GM21576 (cell line): ENCODE measurements around the gene BMAL1.

ENCODE experiments used
- ATAC-seq: cut with Tn5 transposase; IDR thresholded peaks from one replicate; pipeline ENCODE4 v1.9.1; 2021; ENCODE audit warnings: mild to moderate bottlenecking, moderate library complexity; ENCODE audit not compliant: unreplicated experiment

BMAL1 gene

GRCh38 chr11:13338427-13339069, 61.0 kb downstream of the BMAL1 start:
- ATAC-seq, result no peak

- no peak for ATAC-seq
Observed at GRCh38 chr11:13339195-13340153, 61.9 kb downstream of the BMAL1 start.

- no peak for ATAC-seq
Observed at GRCh38 chr11:13341026-13341425, 63.4 kb downstream of the BMAL1 start.

GRCh38 chr11:13343067-13343466, 65.5 kb downstream of the BMAL1 start:
- peak; percentile 55 for ATAC-seq

DNA sequence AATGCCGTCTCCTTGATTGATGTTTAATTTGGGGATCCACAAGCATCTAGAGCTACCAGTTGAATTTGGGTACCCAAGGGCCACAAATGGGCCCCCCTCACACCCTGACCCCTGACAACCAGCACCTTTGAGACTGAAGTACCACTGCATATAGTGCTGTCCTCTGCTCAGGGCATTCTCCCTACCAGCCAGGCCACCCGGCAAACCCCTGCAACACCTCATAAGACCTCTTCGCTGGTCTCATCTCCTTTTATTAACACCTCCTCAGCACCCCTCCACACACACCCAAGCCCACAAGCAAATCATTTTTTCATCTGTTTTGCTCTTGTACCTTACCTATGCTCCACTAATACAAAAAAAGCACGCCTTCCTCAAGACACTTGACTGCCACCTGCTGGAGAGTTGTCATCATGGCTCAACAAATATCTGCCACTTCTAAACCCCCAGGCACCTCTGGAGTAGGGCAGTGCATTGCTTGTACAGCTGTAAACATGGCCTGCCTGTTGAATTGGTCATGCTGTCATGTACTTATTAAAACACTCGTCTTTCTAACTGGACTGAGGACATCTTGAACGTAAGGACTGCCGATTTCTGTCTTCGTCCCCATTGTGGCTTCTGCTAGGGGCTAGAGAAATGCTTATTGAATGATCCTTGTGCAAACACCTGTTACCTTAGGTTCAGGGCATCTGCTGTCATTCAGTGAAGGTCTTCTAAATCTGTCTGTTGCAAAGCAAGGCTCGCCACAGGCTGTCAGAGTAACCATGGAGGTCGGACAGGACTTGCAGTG, 66.5 kb downstream of the BMAL1 start:
- ATAC-seq, result peak; percentile 48

GRCh38 chr11:13344818-13345217, 67.2 kb downstream of the BMAL1 start:
- no peak for ATAC-seq

DNA sequence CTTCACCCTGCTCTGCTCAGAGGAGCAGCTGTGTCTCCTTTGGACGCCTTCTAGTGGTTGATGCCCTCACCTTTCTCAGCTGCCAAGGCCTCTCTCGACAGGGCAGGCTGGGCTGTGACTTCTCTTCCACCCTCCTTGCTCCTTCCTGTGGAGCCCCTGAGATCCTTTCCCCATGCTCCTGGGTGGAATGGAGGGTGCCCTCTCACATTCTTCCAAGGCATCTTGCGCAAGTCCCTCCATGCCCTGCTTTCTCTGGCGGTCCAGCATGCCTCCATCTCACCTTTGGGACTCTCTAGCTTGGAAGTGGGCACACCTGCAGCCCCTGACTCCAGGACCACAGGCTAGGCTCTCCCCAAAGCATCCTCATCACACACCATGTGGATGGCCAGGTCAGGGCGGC, 68.9 kb downstream of the BMAL1 start:
- ATAC-seq, result no peak

GRCh38 chr11:13347901-13348300, 70.3 kb downstream of the BMAL1 start:
- ATAC-seq, result no peak

DNA sequence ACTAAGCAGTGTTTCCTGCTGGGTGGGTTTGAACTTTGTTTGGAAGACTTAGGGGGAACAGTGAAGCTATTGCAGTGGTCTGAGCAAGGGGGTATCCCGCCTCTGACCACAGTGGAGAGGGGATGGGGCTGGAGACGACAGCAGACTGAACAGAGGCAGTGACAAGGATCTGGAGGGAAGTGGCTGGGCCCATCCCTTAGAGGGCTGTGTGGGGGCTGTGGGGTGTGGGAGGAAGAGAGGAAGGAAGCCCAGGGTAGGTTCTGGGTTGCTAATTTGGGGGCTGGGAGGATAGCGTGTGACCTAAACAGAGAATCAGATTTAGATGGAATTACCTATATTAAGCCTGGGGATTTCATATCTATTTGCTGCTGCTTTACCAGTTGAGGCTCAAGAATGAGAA, 70.7 kb downstream of the BMAL1 start:
- no peak for ATAC-seq

- no peak for ATAC-seq
Observed at GRCh38 chr11:13349046-13349445, 71.5 kb downstream of the BMAL1 start.

- no peak for ATAC-seq
Observed at GRCh38 chr11:13349581-13349980, 72.0 kb downstream of the BMAL1 start.

- no peak for ATAC-seq
Observed at GRCh38 chr11:13352711-13353110, 75.1 kb downstream of the BMAL1 start.

DNA sequence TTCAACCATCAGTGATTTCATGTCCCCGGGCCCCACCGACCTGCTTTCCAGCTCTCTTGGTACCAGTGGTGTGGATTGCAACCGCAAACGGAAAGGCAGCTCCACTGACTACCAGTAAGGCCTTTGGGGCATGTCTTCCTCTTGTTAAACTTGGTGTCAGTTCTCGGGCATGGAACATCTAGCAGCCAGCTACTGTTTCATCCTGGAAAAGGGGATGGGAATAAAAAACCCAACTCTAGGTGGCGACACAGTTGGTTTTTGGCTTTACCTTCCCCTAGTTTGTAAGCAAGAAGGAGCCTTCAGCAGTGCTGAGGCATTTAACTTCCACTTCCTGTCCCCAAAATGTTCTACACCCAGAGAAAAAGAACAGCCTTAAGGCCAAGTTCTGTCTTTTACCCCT, 76.7 kb downstream of the BMAL1 start:
- no peak for ATAC-seq

GRCh38 chr11:13355191-13355590, 77.6 kb downstream of the BMAL1 start:
- ATAC-seq, result no peak

DNA sequence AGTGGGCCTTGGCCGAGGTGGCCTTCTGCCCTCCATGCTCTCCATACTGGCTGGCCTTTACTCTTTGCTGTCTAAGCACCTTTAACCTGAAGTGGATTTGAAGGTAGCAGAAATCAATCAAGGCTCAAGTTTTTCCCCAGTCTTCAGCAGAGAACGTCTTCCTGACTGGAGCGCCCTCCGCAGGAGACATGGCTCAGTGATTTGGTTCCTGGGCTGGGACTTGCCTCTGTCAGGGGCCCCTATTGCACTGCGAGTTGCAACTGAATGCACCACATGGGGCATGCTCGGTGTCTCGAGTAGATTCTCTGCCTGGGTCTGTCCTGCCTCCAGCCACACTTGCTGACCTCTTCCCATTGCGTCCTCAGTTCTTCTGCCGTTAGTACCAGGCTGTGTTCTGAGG, 79.6 kb downstream of the BMAL1 start:
- ATAC-seq, result no peak

DNA sequence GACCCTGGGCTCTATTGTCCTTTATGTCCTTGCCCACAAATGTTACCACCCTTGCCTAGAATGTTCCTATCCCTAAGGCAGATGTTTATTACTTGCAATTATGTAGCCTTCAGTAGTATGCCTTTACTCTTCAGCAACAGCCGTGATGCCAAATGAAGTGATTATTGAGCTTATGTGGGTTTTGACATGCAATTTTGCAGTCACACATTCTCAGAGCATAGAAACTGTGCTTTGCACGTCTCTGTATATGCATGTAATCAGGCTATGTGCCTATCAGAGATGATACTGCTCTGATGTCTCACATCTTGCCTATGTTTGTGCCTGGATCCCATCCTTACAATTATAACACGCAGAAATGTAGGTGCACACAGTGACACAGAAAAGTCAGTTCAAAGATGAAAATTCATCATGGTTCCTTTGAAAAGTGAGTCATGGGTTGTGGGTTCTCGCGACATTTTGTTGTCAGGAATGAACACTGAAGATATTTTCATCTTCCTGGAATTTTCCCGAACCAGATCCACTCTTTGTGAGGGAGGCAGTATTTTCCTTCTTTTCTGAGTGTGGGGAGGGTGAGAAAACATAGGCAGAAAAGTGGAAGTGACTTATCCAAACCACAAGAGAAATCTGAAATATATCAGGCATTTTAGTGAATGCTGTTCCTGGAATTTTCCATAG, 81.1 kb downstream of the BMAL1 start:
- ATAC-seq, result no peak

GRCh38 chr11:13362596-13363109, 85.1 kb downstream of the BMAL1 start:
- no peak for ATAC-seq

GRCh38 chr11:13364388-13364787, 86.8 kb downstream of the BMAL1 start:
- ATAC-seq, result no peak

DNA sequence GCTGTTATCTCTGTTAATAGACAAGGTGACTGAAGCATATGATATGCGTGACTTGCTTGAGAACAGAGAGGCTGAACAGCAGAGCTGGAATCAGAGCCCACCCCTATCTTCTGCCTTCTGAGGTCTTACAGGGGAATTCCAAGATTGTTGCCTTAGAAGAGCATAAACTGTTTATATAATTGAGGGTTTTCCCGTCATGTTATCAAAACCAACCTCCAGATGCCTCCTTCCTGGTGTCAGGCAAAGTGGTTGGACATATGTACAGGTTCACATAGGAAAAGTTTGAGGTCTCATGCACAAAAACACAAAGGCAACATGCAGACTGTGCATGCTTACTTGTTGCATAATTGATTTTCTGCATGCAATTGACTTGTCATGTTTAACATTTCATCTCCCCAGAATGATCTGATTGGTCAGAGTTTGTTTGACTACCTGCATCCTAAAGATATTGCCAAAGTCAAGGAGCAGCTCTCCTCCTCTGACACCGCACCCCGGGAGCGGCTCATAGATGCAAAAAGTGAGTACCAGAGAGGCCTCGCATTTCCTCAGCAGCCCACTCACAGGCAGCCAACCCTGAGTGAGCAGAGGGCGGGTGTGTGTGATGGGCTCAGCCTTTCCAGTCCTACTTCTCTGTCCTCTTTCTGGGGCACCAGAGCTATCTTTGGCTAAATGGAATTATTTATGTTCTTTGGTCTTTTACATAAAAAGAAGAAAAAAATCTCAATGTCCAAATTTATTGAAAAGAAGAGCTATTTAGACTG, 88.9 kb downstream of the BMAL1 start:
- no peak for ATAC-seq

DNA sequence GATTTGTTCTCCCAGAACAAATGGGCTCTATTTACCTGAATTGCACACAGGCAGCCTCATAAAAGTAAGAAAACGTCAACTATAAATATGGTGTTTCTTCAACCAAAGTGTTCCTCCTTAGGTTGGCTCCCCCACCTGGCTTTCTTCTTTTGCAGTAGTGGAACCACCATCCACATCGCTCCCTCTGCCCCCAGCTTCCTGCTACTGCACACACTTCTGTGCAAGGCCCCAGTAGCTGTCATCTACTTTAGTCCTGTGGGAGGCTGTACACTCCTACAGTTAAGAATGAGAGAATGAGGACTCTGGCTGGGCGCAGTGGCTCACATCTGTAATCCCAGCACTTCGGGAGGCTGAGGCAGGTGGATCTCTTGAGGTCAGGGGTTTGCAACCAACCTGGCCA, 89.5 kb downstream of the BMAL1 start:
- ATAC-seq, result no peak
